ENCODE measurements around the gene SRRM2.

DNA sequence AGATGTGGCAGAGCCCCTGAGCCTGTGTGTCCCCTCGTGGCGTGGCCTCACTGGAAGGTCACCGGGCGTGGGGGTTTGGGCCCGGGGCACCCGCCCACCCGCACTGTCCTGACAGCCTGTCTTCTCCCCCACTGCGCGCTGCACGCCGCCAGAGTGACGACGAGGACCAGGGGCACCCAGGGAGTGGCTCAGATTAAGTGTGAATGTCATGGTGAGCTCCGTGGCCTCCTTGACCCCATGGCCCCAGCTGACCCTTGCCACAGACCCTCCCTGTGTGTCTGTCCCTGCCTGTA, 47.5 kb upstream of the SRRM2 start:
- TF ChIP-seq, protein P1, sequence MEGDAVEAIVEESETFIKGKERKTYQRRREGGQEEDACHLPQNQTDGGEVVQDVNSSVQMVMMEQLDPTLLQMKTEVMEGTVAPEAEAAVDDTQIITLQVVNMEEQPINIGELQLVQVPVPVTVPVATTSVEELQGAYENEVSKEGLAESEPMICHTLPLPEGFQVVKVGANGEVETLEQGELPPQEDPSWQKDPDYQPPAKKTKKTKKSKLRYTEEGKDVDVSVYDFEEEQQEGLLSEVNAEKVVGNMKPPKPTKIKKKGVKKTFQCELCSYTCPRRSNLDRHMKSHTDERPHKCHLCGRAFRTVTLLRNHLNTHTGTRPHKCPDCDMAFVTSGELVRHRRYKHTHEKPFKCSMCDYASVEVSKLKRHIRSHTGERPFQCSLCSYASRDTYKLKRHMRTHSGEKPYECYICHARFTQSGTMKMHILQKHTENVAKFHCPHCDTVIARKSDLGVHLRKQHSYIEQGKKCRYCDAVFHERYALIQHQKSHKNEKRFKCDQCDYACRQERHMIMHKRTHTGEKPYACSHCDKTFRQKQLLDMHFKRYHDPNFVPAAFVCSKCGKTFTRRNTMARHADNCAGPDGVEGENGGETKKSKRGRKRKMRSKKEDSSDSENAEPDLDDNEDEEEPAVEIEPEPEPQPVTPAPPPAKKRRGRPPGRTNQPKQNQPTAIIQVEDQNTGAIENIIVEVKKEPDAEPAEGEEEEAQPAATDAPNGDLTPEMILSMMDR (IDR thresholded peaks at IDR 0.05; ENCODE audit: low read depth, low read length), result no peak
- TF ChIP-seq EZH2phosphoT487 (IDR thresholded peaks at IDR 0.05; ENCODE audit: low read depth), result no peak
